HG02938 (cell line): Measurements from ENCODE around the gene CCDC9B.

Experiments used
- ATAC-seq: cut with Tn5 transposase; IDR thresholded peaks from one replicate; pipeline ENCODE4 v1.9.1; 2021; ENCODE audit warnings: mild to moderate bottlenecking, moderate library complexity; ENCODE audit not compliant: unreplicated experiment

The CCDC9B gene

DNA sequence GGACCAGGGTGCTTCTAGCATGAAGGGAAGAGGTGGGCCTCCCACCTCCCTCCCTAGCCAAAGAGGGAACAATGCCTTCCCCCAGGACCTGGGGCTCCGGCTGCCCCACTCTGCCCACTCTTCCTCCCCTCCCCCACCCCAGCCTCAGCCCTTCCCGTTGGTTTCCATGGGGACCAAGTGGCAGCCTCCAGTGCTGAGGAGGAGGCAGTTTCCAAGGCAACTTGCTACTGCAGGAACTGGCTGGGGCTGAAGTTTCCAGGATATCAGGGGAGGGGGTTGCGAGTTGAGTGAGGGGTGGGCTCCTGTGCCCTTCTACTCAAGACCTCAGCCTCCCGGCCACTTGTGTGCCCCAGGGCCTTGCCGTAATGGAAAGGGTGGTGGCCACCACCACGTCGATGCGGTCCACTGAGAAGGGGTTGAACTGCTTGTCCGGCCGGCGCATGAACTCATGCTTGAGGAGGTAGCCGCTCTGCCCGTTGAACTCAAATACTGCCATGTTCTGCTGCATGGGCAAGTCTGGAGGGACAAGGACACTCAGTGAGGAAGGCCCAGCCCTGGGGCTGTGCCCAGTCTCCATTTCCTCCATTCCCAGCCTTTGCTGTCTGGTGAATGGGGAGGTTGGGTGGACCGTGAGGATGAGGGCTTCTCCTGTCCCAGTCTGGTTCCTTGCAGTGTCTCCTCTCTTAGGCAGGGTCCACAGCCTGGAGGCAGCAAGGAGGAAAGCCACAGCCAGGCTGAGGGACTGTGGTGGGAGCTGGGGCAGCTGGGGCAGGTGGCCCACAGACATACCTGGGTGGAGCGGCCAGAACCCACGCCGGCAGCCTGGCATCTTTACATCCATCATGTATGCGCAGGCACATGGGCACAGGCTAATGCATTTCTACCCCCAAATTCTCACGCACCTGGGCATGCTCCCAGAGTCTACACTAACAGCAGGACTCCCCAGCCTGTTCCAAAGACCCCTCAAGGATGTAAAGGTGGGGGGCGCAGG, 46.5 kb downstream of the CCDC9B start:
- ATAC-seq = no peak

DNA sequence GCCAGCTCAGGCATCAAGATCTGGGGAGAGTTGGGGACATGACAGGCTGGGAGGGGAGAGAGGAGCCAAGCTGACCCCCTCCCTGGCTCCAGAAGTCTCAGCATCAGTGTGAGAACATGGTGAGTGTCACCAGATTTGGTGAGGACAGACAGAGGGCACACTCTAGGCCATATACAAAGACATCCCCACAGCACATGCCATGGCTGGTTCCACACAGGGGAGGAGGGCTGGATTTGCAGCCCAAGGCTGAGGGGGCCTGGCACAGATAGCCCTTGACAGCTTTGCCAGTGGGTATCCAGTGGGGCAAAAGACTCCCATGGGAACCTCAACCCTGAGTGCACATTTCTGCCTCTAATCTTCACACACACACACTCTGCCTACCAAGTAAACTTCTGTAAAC, 47.7 kb downstream of the CCDC9B start:
- no peak for ATAC-seq

DNA sequence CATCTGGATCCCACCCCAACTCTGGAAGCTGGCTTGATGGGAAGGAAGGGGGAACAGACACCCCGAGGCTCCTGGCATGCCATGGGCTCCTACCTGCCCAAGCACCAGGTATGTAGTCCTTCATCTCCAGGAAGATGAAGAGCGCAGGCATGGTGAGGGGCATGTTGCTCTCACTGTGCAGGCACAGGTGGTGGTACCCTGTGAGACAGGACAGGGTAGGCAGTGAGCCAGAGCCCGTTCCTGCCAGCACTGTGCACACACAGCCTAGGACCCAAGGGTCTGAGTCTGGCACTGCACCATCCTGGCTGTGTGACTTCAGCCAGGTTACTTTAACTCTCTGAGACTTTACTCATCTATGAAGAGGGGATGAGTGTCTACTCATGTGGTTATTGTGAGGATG, 48.5 kb downstream of the CCDC9B start:
- ATAC-seq = no peak

DNA sequence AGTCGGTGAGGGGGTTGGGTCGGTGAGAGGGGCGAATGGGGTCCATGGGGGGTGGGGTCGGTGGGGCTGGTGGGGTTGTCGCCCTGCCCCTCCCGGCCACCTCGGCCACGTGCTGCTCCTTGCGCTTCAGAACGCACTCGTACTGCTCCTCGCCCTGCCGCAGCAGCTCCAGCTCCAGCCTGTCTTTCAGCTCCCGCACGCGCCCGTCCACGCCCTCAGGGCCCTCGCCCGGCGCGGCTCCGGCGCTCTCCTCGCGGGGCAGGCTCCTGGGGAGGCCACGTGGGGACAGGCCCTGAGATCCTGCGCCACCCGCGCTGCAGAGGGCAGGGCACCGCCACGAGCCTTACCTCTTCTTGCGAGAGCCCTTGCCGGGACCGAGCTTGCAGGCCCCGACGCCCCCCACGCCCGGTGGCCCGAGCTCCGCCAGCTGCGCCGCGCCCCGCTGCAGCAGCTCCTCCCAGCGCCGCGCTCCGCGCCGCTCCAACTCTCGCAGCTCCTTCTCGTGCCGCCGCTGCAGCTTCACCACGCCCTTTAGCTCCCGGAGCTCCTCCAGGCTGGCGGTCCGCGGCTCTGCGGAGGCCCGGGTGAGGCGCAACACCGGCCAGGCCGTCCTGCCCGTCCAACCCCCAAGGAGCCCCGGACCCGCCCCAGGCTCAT, 49.7 kb downstream of the CCDC9B start:
- no peak for ATAC-seq

DNA sequence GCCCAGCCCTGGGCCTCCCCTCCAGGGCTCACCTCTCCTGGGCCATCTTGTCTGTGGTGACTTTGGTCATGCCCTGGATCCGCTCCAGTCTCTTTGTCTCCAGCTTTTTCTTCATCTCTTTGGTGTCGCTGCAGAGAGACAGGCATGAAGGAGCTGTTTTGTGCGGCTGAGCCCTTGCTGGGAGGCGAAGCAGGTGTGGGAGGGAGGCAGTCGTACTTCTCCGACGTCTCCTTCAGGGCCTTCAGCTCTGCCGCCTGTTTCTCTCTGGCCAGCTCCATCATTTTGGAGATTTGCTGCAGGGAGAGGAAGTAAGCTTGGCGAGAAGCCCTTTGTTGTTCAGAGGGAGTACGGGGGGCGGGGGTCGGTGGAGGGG, 50.2 kb downstream of the CCDC9B start:
- ATAC-seq = no peak

DNA sequence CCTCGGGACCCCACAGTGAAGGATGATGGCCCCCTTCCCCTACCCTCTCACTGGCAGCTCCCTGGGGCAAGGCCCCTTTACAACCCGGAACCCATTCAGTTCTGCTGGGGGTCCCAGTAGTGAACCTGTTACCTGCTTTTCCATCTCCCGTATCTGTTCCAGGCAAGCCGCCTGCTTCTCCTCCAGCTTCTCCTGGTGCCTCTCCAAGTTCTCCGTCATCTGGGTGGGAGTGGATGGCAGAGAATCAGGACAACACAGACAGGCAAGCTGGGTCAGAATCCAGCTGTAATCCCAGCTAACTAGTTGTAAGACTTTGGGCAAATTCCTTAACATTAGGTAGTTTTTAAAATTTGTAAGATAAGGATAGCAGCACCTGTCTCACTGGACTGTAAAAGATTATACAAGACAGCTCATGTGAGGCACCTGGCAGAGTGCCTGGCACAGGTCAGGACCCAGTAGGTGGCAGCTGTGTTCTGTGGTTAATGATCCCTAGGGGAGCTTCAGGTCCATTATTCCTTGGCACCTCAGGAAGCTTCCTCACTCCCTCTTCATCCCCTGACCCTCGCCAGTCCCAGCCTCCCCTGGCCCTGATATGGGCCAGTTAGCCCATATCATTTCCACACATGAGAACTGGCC, 51.5 kb downstream of the CCDC9B start:
- no peak for ATAC-seq

DNA sequence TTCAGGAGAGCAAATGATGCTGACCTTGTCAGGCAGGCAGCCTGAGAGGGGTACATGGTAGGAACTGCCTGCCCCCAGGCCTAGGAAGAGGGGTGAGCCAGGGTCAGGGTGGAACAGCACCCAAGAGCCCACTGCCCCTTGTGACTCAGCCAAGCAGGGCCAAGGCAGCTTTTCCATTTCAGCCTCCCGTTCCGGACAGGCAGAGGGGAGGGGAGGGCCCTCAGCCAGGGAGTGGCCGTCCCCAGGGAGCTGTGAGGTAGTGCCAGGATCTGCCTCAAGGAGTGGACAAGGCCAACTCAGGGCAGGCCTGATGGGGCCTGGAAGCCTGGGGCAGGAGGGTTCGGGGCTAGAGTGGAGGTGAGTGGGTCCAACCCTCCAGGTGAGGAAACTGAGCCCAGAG, 52.8 kb downstream of the CCDC9B start:
- no peak for ATAC-seq

DNA sequence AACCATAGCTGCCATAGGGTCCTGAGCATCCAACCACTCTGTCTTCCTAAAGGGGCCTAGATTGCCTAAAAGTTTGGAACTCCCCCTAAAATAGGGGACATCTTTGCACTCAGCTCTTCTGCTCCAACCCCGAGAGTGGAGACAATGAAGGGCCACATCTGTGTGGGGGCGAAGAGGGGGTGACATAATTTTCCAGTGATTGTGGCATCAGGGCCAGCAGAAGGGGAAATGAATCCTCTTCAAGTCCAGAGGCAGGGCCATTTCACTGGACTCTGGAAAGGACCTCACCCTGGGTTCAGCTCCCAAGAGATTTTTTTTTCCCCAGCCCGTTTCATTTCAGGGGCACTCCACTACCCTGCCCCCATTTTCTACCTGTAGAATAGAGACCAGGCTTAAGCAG, 53.2 kb downstream of the CCDC9B start:
- ATAC-seq = no peak

DNA sequence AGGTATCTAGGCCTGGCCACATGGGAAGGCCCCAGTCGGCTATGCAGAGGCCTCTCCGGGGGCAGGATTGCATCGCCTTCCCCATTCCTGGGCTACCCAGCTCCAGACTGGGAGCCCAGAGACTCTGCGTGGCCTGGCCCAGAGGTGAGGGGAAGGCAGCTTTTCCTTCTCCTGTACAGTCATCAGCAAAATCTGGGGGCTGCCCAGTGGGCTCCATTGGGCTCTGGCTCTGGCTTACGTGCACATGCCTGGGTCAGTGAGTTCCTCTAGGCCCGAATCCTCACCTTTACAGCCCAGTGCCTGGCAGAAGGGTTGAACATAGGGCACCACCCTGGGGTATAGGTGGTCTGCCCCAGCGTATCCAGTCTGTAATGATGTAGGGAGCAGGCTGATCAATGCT, 53.9 kb downstream of the CCDC9B start:
- ATAC-seq = no peak

DNA sequence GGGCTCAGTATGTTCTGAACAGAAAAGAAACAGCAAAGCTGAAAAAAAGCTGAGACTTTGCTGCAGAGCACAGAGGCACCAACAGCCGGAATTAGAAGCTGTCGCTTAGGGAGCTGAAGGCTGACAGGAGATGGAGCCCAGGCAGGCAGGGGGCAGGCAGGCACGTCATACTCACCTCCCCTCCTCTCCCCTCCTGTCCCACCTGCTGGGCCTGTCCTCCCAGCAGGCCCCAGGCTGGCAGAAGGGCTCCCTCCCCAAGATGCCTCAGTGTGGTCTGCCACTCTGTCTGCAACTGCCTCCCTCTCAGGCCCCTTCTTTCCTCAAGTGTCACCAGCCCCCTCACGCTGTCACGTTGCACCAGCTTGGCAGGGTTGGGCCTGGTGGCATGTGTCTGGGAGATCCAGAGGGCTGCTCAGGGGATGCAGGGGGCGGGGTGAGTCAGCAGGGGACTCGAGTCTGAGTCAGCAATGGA, 54.6 kb downstream of the CCDC9B start:
- no peak for ATAC-seq

DNA sequence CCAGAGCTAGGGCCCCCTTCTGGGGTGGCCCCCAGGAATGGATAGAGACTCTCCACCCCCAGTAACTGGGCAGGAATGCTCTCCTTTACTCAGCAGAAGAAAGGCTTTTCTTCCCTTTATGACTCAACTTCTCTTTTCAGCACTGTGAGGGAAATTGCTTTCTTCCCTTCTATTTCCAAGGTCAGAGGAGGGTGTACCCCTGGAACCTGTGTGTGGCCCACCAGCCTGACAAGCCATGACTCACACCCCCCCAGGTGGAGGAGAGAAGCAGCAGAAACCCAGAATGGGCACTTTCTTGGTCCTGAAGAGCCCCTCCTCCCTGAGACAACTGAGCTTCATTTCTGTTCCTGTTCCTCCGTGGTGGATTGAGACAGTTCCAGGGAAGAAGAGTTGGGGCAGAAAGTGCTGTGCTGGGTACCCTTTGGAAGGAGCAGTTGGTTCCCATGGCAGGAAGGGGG, 55.2 kb downstream of the CCDC9B start:
- ATAC-seq = no peak

DNA sequence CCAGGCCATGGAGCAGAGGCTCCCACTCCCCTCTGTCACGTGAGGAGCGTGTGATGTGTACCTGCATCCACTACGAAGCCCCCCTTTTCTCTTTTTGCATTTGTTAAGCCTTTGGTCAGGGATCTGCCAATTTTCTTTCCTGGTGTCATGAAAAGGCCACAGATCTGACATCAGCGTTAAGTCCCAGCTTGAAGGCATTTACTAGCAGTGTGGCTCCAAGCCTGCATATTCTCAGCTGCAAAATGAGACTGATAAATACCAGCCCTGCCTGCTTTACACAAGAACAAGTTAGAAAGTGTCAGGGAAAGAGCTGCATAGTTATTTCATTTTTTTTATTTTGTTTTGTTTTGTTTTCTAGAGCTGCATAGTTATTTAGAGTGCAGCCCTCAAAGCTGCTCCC, 55.6 kb downstream of the CCDC9B start:
- no peak for ATAC-seq

DNA sequence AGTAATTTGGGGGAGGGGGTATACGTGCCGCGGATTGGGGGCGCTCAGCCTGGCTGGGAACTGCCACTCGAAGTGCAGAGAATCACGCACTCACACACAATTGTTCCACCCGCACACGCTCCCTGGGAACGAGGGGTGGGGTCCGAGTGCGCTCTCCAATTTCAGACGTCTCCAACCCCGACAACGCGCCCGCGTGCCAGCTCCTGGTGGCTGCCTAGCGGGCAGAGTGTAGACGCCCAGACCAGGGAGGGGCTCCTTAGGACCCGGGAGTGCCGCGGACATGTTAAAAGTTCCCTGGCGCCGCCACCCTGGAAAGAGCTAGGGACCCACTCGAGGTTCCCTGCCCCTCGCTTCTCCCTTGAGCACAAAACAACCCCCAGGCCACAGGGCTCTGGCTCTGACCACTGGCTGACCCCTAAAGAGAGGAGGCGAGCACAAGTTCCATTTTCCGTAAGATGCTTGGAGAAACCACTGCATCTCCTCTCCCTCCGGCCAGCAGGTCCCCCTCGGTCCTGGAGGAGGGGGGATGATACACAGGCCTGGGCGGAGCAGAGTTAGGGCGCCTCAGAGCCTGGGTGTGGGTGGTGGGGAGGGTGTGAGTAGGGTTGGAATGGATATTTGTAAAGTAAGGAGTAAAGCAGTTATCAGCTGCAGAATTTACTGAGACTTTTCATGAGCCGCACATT, 57.0 kb downstream of the CCDC9B start:
- ATAC-seq = no peak

DNA sequence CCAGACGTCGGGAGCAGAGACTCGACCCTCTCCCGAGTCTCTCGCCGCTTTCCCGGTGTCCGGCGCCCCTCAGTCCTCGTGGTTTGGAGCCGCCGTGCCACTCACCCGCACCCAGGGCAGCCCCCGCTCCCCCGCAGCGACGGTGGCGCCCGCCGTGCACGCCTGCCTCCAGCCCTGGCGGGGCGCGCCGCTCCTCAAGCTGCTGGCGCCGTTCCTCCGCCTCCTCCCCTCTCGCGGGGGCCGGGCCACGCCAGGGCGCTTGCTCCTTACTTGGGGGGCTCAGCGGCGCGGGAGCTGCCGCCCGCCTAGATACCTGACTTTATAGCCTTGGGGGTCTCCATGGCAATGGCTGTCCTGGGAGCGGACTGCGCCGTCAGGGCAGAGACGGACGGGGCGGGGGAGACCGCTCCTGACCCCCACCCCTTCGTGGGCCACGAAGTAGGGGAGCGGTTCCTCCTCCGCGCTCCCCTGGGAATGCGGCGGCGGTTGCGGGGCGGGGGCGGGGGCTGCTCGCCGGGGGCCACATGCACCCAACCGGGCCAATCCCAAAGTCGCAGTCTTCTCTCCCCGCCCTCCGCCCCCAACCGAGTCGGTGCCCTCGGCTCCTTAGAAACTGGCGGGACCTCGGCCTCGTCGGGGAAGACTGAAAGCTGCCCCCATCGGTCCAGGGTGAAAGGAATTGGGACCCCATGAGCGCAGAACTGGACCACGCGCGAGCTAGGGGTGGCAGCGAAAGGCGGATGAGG, 57.7 kb downstream of the CCDC9B start, which contains the start of gene ANKRD63:
TSS of gene ANKRD63 (minus strand) at position 196 of the 746 bp plus-strand sequence. CDS start 478 bp downstream, outside the sequence.
- no peak for ATAC-seq

DNA sequence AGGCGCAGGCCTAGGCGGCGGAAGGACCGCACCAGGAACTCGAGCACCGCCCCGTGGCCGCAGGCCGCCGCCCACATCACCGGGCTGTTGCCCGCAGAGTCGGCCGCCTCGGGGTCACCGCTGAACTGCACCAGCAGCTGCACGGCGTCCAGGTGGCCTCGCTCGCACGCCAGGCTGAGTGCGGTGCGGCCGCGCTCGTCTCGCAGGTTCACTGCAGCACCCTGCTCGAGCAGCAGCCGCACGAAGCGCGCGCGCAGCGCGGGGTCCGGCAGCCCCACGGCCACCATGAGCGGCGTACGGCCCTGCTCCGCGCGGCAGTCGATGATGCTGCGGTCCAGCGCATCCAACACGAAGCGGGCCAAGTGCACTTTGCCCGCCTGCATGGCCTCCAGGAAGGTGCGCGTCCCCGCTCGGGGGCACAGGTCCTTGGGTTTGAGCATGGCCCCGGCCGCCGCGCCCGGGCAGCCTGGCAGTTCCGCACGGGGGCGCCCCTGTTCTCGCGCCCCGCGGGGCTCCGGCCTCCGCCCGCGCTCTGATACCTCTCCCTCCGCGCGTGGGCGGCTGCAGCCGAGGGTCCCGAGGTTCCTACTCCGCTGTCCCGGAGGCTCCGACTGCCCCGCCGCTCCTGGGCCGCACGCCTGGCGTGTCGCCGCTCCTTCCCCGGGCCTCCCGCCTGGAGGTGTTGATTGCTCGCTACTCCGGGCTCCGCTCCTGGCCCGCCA, 58.4 kb downstream of the CCDC9B start:
- ATAC-seq = no peak

DNA sequence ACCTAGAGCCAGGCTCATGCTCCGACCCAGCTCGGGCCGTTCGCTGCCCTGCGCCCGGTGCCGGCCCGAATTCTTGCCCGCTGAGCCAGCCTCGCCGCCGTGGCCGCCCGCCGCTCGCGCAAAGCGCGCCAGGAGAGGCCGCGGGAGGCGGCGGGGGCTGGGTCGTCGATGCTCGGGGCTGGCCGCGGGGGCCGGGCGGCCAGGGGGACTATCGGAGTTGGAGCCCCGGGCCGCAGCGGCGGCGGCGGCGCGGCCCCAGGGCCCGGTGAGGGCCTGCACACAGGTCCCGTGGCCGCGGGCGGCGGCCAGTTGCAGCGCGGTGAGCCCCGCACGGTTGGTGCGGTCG, 59.0 kb downstream of the CCDC9B start:
- ATAC-seq = no peak
